UCSD-AML1 (cell line): ENCODE data around the gene PTPRH.

Source experiments
- DNase-seq: peaks from one replicate; lab custom pipeline; 2025; ENCODE audit not compliant: unreplicated experiment; lab: John Stamatoyannopoulos, UW

Gene PTPRH, protein sequence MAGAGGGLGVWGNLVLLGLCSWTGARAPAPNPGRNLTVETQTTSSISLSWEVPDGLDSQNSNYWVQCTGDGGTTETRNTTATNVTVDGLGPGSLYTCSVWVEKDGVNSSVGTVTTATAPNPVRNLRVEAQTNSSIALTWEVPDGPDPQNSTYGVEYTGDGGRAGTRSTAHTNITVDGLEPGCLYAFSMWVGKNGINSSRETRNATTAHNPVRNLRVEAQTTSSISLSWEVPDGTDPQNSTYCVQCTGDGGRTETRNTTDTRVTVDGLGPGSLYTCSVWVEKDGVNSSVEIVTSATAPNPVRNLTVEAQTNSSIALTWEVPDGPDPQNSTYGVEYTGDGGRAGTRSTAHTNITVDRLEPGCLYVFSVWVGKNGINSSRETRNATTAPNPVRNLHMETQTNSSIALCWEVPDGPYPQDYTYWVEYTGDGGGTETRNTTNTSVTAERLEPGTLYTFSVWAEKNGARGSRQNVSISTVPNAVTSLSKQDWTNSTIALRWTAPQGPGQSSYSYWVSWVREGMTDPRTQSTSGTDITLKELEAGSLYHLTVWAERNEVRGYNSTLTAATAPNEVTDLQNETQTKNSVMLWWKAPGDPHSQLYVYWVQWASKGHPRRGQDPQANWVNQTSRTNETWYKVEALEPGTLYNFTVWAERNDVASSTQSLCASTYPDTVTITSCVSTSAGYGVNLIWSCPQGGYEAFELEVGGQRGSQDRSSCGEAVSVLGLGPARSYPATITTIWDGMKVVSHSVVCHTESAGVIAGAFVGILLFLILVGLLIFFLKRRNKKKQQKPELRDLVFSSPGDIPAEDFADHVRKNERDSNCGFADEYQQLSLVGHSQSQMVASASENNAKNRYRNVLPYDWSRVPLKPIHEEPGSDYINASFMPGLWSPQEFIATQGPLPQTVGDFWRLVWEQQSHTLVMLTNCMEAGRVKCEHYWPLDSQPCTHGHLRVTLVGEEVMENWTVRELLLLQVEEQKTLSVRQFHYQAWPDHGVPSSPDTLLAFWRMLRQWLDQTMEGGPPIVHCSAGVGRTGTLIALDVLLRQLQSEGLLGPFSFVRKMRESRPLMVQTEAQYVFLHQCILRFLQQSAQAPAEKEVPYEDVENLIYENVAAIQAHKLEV

DNA sequence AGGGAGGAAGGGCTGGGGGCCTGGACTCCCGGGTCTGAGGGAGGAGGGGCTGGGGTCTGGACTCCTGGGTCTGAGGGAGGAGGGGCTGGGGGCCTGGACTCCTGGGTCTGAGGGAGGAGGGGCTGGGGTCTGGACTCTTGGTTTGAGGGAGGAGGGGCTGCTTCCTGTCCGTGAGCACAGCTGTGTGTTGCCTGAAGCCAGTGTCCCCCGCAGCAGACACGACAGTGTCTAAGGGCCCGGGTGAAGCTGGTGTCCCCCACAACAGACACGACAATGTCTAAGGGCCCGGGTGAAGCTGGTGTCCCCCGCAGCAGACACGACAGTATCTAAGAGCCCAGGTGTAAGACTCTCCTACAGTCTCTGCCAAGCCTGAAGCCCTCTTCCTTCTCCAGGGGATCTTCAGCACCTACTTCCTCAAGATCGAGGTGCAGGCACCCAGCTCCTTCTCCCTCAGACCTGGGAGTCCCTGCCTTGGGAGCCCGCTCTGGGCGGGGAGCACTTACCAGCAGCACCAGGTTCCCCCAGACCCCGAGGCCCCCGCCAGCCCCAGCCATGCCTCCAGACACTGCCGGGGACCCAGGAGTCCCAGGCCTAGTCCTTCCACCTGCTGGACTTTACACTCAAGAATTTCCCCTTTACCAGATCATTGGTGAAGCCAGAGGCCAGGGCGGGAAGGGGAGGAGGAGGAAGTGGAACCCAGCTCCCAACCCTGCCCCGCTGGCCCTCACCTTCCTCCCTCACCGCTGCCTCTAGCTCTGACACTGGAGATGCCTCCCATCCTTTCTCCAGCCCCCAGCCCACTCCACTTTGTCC lies at the start of gene PTPRH:
Gene PTPRH, minus strand, starts transcription at position 622 of the 813 bp plus-strand sequence. Its CDS starts 68 bp downstream, at position 554.
- DNase-seq, result peak; percentile 50

DNA sequence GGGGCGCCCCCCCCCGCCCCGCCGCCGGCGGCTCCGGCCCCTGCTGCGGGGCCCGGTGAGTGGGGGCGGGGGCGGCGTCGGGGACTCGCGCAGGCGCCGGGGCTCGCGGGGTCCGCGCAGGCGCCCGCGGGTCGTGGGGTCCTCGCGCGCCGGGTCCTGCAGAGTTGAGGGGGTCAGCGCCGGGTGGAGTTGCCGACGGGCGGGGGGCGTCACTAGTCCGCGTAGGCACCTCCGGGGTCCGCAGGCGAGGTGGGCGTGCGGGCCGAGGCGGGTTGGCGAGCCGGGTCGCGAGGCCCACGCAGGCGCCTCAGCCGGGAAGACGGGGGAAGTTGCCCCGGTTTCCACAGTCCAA lies 49.2 kb upstream of the PTPRH start:
- no peak for DNase-seq

DNA sequence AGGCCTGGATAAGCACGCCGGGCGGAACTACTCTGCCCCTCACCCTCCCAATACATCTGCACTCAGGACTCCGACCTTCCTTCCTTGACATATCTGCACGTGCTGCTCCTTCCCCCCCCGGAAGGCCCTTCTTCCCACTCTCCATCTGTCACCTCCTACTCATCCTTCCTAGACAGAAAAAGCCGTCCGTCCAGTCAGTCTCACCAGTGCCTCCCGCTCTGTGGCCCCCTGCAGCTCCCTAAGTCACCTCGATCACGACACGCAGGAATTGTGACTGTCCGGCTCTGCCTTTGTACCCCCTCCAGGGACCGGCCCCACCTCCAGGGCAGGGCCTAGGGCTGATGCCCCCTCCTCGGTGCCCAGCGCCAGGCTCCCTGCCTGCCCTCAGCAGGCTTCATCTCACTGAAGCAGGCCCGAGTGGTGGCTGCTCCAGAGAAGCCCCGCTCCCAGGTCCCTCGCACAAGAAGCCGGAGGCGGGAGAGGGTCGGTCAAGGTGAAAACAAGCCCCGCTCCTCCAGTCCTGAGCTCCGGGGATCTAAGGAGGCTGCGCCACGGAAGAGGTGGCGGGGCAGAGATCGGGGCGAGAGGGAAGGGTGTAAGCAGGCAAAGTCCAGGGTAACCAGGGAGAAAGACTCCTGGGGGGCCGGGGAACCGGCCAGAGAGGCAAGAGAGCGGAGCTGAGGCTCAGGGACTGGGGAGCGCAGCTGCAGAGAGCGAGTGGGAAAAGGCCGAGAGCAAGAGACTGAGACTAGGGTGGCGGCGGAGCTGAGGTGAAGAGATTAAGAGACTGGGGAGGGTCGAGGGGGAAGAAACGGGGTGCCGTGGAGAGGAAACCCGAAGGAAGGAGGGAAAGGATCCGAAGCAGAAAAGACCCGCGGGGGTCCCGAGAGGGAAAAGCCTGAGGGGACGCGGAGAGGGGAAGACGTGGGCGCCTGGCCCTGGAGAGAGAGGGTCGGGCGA lies 48.4 kb upstream of the PTPRH start:
- no peak for DNase-seq

DNA sequence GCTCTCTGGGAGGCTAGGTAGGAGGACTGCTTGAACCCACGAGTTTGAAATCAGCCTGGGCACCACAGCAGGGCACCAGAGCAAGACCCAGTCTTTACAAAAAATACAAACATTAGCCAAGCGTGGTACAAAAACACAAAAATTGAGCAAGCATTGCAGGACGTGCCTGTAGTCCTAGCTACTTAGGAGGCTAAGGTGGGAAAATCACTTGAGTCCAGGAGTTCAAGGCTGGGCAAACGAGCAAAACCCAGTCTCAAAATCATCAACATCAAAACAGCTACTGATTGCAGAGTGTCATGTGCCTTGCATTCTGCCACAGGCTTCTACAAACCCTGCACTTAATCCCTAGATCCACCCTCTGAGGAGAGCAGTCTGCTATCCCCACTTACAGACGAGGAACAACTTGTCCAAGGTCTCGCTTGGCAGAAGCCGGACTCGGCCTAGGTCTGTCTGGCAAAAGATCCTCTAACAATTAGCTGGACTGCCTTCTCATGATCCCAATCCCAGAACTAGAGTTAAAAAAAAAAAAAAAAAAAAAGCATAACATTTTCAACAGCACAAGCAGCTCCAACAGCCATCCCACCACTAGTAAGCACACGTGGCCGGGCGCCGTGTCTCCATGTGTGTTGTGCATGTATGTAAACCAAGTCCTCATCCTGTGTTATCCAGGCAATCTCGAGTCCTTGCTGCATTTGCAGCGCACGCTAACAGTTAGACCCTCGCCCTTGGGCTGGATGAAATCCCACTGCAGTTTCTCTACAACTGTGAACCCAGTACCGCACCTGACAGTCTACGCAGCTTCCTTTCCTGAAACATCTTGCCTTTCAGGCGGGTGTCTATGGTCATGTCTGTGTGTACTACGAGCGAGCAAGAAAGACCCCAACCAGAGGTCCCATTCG lies 47.5 kb upstream of the PTPRH start:
- no peak for DNase-seq

- DNase-seq, result peak; percentile 71
These were observed 46.5 kb upstream of the PTPRH start for GRCh38 chr19:55255618-55256423.

GRCh38 chr19:55254625-55254977 lies 45.3 kb upstream of the PTPRH start:
- DNase-seq, result no peak

- DNase-seq, result peak; percentile 67
These were observed 44.7 kb upstream of the PTPRH start for GRCh38 chr19:55253842-55254624.

- no peak for DNase-seq
These were observed 43.7 kb upstream of the PTPRH start for GRCh38 chr19:55252760-55253663.

- peak; percentile 84 for DNase-seq
These were observed 42.2 kb upstream of the PTPRH start for GRCh38 chr19:55251341-55252081.

- DNase-seq, result no peak
These were observed 41.1 kb upstream of the PTPRH start for GRCh38 chr19:55250262-55251036.

- no peak for DNase-seq
These were observed 40.5 kb upstream of the PTPRH start for GRCh38 chr19:55249841-55250240.

GRCh38 chr19:55248704-55249103 lies 39.4 kb upstream of the PTPRH start:
- DNase-seq, result no peak

GRCh38 chr19:55248166-55248675 lies 38.9 kb upstream of the PTPRH start:
- no peak for DNase-seq

DNA sequence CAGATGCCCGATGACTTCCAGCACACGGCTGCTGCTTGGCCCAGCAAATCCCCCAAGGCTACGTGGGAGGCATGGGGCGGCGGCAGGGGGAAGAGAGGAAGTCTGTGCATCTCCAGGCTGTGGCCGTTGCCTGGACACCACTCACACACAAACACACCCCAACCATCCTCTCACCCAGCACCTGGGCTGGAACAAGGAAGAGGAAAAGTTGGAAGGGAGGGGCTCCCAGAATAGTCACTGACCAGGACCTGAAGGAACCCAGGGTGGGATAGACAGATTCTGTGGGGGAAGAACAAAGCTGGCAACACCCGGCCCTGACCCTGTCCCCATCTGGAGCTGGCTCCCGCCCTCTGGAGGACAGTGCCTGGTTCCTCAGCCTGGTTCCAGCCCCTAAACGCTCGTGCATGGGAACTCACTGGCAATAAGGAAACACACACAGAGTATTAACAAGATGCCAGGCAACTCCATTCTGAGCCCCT lies 38.4 kb upstream of the PTPRH start:
- DNase-seq, result peak; percentile 62
